Pancreas (tissue), 10 donors: ENCODE measurements around the gene DTX3L. TPM values are rescaled to one million over a fixed set of nuclear protein-coding genes. Genes with fewer than 3 reads are reported as not detected.

ENCODE experiments used
- ATAC-seq, 4 donors: fragments of 200-7000 bp; cut with Tn5 transposase; one replicate each; pipeline versions ENCODE4 v1.8.0 to v1.9.1; 2020; ENCODE audit warnings: mild to moderate bottlenecking in 4 of 4, moderate library complexity in 4 of 4
- DNase-seq, 6 donors: peaks; one replicate each; pipeline ENCODE4 v3.0.0-alpha.2; 2020
- FAIRE-seq: peaks from 2 replicates; lab custom pipeline; 2012; peaks lifted over from hg19 to GRCh38; lab: Jason Lieb, UNC
- H3K27ac ChIP-seq, 4 donors: fragments of 200-600 bp; sonication (generic); 1 replicate in 3 of 4; 2 replicates in 1 of 4; pipeline versions ENCODE4 v1.5.0 to v1.8.0; 2020
- H3K27me3 ChIP-seq, 4 donors: fragments of 200-600 bp; one replicate each; pipeline ENCODE4 v1.8.0; 2021
- H3K36me3 ChIP-seq, 3 donors: fragments of 200-600 bp; sonication (generic) in 1 of 3; one replicate each; pipeline versions ENCODE4 v1.5.0 to v1.8.0; 2020 to 2021
- H3K4me1 ChIP-seq, 3 donors: fragments of 200-600 bp; one replicate each; pipeline ENCODE4 v1.8.0; 2021
- H3K4me3 ChIP-seq, 4 donors: fragments of 200-600 bp; sonication (generic) in 2 of 4; one replicate each; pipeline versions ENCODE4 v1.5.0 to v1.8.0; 2020 to 2021
- H3K9me3 ChIP-seq, 4 donors: fragments of 200-600 bp; one replicate each; pipeline ENCODE4 v1.8.0; 2021
- CTCF ChIP-seq, 4 donors: fragments of 200-600 bp; sonication (generic) in 3 of 4; IDR thresholded peaks; one replicate each; pipeline versions ENCODE4 v1.5.0 to v1.8.0; 2021; ENCODE audit warnings: antibody characterized with exemption in 4 of 4
- WGBS, 2 donors: extraction: QIAGEN DNeasy Blood & Tissue Kit; methylation state at CpG; one replicate each; pipeline ENCODE4 v1.1.7; 2013; 5-methylcytosine and 5-hydroxymethylcytosine counted together
- intact Hi-C, 3 donors: fragments of 100-400 bp; cut with DNase I; formaldehyde crosslinking; loops; one replicate each; pipeline versions ENCODE4 v1.11.1 to v1.14.2; 2022
- polyA plus RNA-seq, 2 donors: library from polyadenylated mRNA; stranded (reverse); fragments of 200-250 nt; gene quantifications; one replicate each; pipeline ENCODE4 v1.2.3, GENCODE V29; 2013
- total RNA-seq, 6 donors: library from RNA; stranded (reverse); fragmentation: NEBNext Ultra II Directional in 4 of 6; extraction: Animal tissue kit (Norgen Biotek cat#: 25700) in 4 of 6; gene quantifications; one replicate each; pipeline versions ENCODE4 v1.2.1 to v1.2.4, GENCODE V29; 2021 to 2023
- donor health status: healthy with polysubstance abuse.
- donor health status: DM: no; HTN: no; CAD: no; lungs with moderate emphysema.
- donor health status: DM: no; HTN: no; CAD: no.
- donor health status: control.
- donor health status: control.
- donor health status: Bipolar disorder and iron deficiency.
- donor health status: DM: yes; HTN: yes; CAD: no.
- donor health status: DM: no; HTN: no; CAD: no.
- donor health status: DM: no; HTN: no; CAD: no.
- donor health status: DM: yes; HTN: yes; CAD: no.

DTX3L gene
- total and polyA plus RNA-seq, 8 donors, result 7.4 to 36.6 (median 18.6) TPM

- H3K27me3 ChIP-seq, result no peaks in the 10 kb centered on the region
- no peak for TF ChIP-seq CTCF (IDR thresholded peaks at IDR 0.05)
- no peak for FAIRE-seq
- H3K4me3 ChIP-seq, result no peak overlapping the region
- WGBS, 2 donors, result 86 to 87% methylated on average over 3 of the region's 3 CpGs
- no peak overlapping the region for H3K27ac ChIP-seq
- ATAC-seq, result no peak
- H3K9me3 ChIP-seq, result no peaks in the 10 kb centered on the region
- intact Hi-C loops, result no loop called here
- H3K36me3 ChIP-seq, result peaks cover 0 to 44% (median 4%) of the 10 kb centered on the region in 3 donors
- DNase-seq, result no peak
- H3K4me1 ChIP-seq, result no peaks in the 10 kb centered on the region
Observed at GRCh38 chr3:122548076-122548475, 16.1 kb upstream of the DTX3L start.

GRCh38 chr3:122548619-122549018 lies 15.5 kb upstream of the DTX3L start:
- Histone ChIP-seq H3K4me3 (no peak overlapping the region), H3K36me3 (peaks cover 0 to 44% (median 4%) of the 10 kb centered on the region in 3 donors), H3K4me1 (no peaks in the 10 kb centered on the region), H3K9me3 (no peaks in the 10 kb centered on the region), H3K27me3 (no peaks in the 10 kb centered on the region), H3K27ac (no peak overlapping the region)
- no peak for ATAC-seq
- no peak for DNase-seq
- FAIRE-seq, result no peak
- 97 to 100% methylated on average over 1 of the region's 1 CpG for WGBS, 2 donors
- TF ChIP-seq CTCF (IDR thresholded peaks at IDR 0.05), result no peak
- intact Hi-C loops, result no loop called here

GRCh38 chr3:122553171-122553570 lies 11.0 kb upstream of the DTX3L start:
- Histone ChIP-seq H3K4me1 (no peaks in the 10 kb centered on the region), H3K4me3 (no peak overlapping the region), H3K27me3 (no peaks in the 10 kb centered on the region), H3K27ac (no peak overlapping the region), H3K9me3 (no peaks in the 10 kb centered on the region), H3K36me3 (peaks cover 0 to 47% (median 7%) of the 10 kb centered on the region in 3 donors)
- WGBS, 2 donors, result 58 to 61% methylated on average over 3 of the region's 3 CpGs
- TF ChIP-seq CTCF (IDR thresholded peaks at IDR 0.05), result no peak
- DNase-seq (no peak), FAIRE-seq (no peak), ATAC-seq (no peak)
- intact Hi-C loops, result no loop called here

- no peak for DNase-seq
Observed at GRCh38 chr3:122555275-122556071, 8.7 kb upstream of the DTX3L start.

More at GRCh38 chr3:122555275-122556071, 8.7 kb upstream of the DTX3L start:
- H3K4me1 ChIP-seq, result peaks cover 0 to under 1% (median 0%) of the 10 kb centered on the region in 3 donors
- intact Hi-C loops, result no loop called here
- H3K27me3 ChIP-seq, result no peaks in the 10 kb centered on the region
- no peaks in the 10 kb centered on the region for H3K9me3 ChIP-seq
- peaks cover 0 to 43% (median 7%) of the 10 kb centered on the region in 3 donors for H3K36me3 ChIP-seq
- ATAC-seq (peak in 2 of 4 donors; percentile 29 to 61), FAIRE-seq (no peak)
- WGBS, 2 donors, result 86 to 90% methylated on average over 6 of the region's 6 CpGs
- no peak overlapping the region for H3K27ac ChIP-seq
- TF ChIP-seq CTCF (IDR thresholded peaks at IDR 0.05), result no peak
- H3K4me3 ChIP-seq, result no peak overlapping the region
